Choroid plexus epithelial cell (primary cell): ENCODE measurements around the gene RIOK2.
A peak's percentile ranks its signal among the peaks of the same experiment; 100 is the strongest.

Experiments
- DNase-seq: peaks from one replicate; pipeline ENCODE4 v3.0.0-alpha.2; 2010; ENCODE audit warnings: low read depth
- H3K4me3 ChIP-seq: 2 replicates; pipeline ENCODE4 v1.5.1; 2011; ENCODE audit warnings: low read depth, mild to moderate bottlenecking, control low read depth, low read length, moderate library complexity
- TF ChIP-seq, protein P1 (sequence below): conservative IDR thresholded peaks from 2 replicates; pipeline ENCODE4 v1.5.1; 2011; ENCODE audit warnings: low read depth, mild to moderate bottlenecking, control low read depth, inconsistent platforms, low read length, moderate library complexity

RIOK2 gene

DNA sequence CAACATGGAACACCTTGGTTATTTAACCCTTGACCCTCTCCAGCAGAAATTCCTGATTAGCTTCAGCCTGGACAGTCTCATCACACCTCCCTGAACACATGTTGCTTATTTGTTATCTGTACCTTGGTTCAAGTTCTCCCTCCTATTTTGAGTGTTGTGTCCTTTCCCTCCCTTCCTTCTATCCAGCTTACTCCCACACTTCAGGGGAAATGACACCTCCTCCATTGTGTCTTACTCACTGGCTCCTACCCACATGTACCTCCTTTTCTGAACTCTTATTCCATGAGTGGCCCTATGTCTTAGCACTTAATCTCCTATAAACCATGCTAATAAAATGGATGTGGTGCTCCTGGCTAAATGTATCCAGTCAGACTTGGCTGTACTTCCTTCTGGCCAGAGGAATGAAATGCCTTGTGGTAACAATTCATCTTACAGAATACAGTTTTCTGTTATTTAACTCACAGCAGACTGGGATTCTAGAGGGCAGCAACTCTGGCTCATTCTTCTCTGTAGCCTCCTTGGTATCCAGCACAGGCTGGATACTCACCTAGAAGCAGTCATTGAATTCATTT is 51.8 kb downstream of the RIOK2 start:
- TF ChIP-seq, protein P1, sequence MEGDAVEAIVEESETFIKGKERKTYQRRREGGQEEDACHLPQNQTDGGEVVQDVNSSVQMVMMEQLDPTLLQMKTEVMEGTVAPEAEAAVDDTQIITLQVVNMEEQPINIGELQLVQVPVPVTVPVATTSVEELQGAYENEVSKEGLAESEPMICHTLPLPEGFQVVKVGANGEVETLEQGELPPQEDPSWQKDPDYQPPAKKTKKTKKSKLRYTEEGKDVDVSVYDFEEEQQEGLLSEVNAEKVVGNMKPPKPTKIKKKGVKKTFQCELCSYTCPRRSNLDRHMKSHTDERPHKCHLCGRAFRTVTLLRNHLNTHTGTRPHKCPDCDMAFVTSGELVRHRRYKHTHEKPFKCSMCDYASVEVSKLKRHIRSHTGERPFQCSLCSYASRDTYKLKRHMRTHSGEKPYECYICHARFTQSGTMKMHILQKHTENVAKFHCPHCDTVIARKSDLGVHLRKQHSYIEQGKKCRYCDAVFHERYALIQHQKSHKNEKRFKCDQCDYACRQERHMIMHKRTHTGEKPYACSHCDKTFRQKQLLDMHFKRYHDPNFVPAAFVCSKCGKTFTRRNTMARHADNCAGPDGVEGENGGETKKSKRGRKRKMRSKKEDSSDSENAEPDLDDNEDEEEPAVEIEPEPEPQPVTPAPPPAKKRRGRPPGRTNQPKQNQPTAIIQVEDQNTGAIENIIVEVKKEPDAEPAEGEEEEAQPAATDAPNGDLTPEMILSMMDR: no peak
- no peak overlapping the region for H3K4me3 ChIP-seq
- DNase-seq: peak; percentile 13

DNA sequence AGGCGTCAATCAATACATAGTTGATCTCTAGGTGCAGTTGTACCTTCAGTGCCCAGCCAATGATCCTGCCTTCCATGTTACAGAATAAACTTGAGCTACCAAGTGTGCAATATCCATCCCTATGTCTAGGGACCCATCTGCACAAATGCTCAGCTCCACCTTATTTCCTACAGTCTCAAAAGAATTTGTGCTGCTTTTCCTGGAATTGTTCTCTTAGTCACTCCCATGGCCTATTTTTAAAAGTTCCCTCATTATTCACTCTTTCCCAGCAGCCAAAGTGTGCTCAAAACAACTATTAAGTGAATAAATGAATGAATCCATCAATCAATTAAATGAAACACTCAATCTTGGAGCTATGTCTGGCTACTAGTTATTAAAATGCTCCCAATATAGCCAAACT is 55.3 kb downstream of the RIOK2 start:
- no peak overlapping the region for H3K4me3 ChIP-seq
- no peak for DNase-seq
- TF ChIP-seq, protein P1: no peak

DNA sequence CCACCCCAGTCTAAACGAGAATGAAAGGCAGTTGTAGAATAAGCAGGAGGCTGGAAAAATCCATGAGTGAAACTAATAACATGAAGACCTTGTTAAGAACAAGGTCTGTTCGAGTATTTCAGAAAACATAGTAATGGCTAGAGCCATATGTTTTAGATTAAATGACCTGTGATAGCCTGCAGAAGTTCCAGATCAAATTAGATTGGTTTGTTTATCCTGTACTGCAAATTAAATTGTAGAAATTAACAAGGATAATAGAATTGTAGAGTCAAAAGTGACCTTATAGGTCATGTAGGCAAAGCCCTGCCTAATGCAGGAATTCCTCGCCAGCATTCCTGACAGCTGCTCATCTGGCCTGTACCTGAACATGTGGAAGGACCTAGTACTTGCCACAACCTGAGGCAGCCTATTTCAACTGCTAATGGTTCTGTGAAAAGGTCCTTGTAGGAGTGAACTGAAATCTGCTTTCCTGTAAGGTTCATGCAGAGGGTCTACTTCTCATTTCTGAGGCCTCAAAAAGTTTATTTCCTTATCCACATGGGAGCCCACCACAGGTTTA is 57.8 kb downstream of the RIOK2 start:
- TF ChIP-seq, protein P1: no peak
- no peak for DNase-seq
- H3K4me3 ChIP-seq: no peak overlapping the region

DNA sequence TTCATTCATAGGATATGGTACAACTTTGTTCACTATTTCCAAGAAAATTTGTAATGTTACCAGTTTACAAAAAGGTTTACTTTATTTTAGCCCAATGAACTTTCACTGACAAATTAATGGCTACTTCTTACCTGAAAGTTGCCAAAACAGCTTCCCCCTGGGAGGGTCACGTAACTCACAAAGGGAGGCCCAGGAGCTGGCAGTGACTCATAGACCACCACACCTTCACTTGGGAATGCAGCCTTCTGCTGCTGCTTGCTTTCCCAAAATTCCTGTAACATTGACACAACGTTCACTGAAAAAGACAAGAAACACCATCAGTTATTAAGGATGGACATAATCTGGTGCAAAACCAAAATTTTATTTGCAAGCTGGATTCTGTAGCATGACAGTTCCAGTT is 58.7 kb downstream of the RIOK2 start:
- no peak overlapping the region for H3K4me3 ChIP-seq
- no peak for DNase-seq
- TF ChIP-seq, protein P1: no peak

DNA sequence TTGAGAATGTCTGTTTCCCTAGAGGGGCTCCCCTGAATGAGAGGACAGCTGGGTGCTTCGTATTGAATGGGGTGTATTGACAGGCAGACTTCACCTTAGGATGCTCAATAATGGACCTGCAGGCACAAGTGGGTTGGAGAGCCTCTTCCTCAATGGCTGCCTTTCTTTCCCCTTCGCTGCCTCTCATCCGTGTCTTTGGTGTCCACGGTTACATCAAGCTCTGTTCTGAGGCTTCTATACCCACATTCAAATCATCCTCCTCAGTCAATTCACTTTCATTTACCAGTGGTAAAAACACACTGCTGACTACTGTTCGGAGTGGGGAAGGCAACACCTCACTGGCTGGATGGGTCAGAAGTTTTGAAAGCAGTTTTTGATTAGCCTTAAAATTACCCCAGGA is 61.2 kb downstream of the RIOK2 start:
- TF ChIP-seq, protein P1: no peak
- H3K4me3 ChIP-seq: no peak overlapping the region
- no peak for DNase-seq

DNA sequence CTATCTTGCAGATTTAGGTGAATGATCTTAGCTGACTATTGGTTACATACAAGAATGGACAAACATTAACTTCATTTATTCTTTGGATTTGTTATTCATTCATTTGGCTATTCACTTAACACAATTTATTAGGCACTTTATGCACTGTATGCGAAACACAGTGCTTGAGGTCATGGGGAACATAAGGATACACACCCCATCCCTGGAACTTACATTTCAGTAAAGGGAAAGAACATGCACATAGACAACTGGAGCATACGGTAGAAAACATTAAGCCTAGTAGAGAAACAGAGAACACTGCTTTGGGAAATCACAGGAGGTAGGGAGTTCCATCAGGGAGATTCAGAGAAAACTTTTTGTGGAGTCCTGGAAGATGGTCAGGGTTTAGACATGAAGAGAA is 62.9 kb downstream of the RIOK2 start:
- DNase-seq: no peak
- TF ChIP-seq, protein P1: no peak
- no peak overlapping the region for H3K4me3 ChIP-seq

DNA sequence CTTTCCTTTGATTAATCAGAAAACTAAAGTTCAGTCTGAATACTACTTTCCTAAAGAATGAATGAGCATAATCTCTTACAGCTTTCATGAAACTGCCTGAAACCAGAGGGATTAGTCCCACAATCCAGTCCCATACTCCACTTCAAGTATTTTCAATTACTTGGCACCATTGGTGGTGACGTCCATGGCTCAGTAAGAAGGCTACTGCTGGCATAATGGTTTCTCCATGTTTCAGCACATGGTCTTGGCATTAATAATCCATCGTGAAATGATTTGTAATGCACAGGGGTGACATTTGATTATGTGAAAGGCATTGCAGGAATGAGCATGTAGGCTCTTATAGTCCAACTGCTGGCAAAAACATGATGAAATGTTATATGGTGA is 64.0 kb downstream of the RIOK2 start:
- TF ChIP-seq, protein P1: no peak
- no peak for DNase-seq
- H3K4me3 ChIP-seq: no peak overlapping the region
